HepG2 (cell line): Measurements from ENCODE around the gene DDX54. TPM values are rescaled to one million over a fixed set of nuclear protein-coding genes. Genes with fewer than 3 reads are reported as not detected.

Source experiments
- ATAC-seq: fragments of 200-7000 bp; cut with Tn5 transposase; 3 replicates; pipeline ENCODE4 v1.9.1; 2020; ENCODE audit warnings: mild to moderate bottlenecking, moderate library complexity
- BruUV-seq: library from RNA; stranded (reverse); fragments of 400-500 nt; replicated peaks from 2 replicates; lab custom pipeline; 2021; lab: Mats Ljungman, UMichigan
- CTCF ChIA-PET: fragments of 300-600 bp; formaldehyde crosslinking; extraction: SDS; loops from one replicate; lab custom pipeline; 2021; ENCODE audit warnings: low total read pairs, inconsistent platforms, low intra/inter-chr PET ratio; lab: Yijun Ruan, JAX
- POLR2A ChIA-PET: fragments of 350-600 bp; sonication (Branson Sonifier 250); formaldehyde crosslinking; loops from one replicate; lab custom pipeline; 2020; ENCODE audit warnings: antibody characterized with exemption, inconsistent platforms; lab: Yijun Ruan, JAX
- DNase-seq: peaks from one replicate; pipeline ENCODE4 v3.0.0-alpha.2; 2015; ENCODE audit warnings: low spot score
- FAIRE-seq: peaks from 3 replicates; lab custom pipeline; 2011; peaks lifted over from hg19 to GRCh38; lab: Jason Lieb, UNC
- H2AFZ ChIP-seq: one replicate; pipeline ENCODE4 v1.6.1; 2011; ENCODE audit warnings: low read length, inconsistent platforms
- H3K27ac ChIP-seq: fragments of 300-600 bp; 3 replicates; pipeline ENCODE4 v1.8.0; 2011; ENCODE audit warnings: mixed run types, mild to moderate bottlenecking, mixed read lengths, low read length, inconsistent platforms; ENCODE audit not compliant: insufficient read depth; ENCODE audit errors: extremely low read length
- H3K27me3 ChIP-seq, 2 experiments: fragments of 200-600 bp in 1 of 2; 2 replicates in 1 of 2; 3 replicates in 1 of 2; pipeline versions ENCODE4 v1.6.0 to v1.8.0; 2011; ENCODE audit warnings: low read length in 2 of 2, mild to moderate bottlenecking in 2 of 2, moderate library complexity in 2 of 2, inconsistent platforms in 1 of 2; ENCODE audit not compliant: insufficient read depth in 2 of 2, control insufficient read depth in 1 of 2
- H3K36me3 ChIP-seq, 2 experiments: fragments of 200-600 bp in 1 of 2; replicated peaks in 1 of 2; 2 replicates in 1 of 2; 3 replicates in 1 of 2; pipeline versions ENCODE4 v1.5.1 to v1.8.0; 2011; ENCODE audit warnings: low read length in 2 of 2, inconsistent platforms in 1 of 2; ENCODE audit not compliant: insufficient read depth in 2 of 2, control insufficient read depth in 1 of 2
- H3K4me1 ChIP-seq: 2 replicates; pipeline ENCODE4 v1.5.1; 2012; ENCODE audit warnings: low read length, inconsistent platforms; ENCODE audit not compliant: insufficient read depth
- H3K4me2 ChIP-seq: 2 replicates; pipeline ENCODE4 v1.6.0; 2011; ENCODE audit warnings: low read depth, low read length, inconsistent platforms
- H3K4me3 ChIP-seq, 3 experiments: fragments of 200-600 bp in 1 of 3; sonication (generic), shearing (Covaris generic) in 1 of 3; replicated peaks in 1 of 3; 2 replicates each; pipeline ENCODE4 v1.5.1; 2011 to 2016; ENCODE audit warnings: low read length in 3 of 3, inconsistent platforms in 2 of 3, low read depth in 2 of 3, mild to moderate bottlenecking in 2 of 3, control low read depth in 1 of 3, mixed read lengths in 1 of 3; ENCODE audit not compliant: insufficient read depth in 1 of 3
- H3K79me2 ChIP-seq: one replicate; pipeline ENCODE4 v1.6.1; 2011; ENCODE audit warnings: low read length, inconsistent platforms; ENCODE audit not compliant: insufficient read depth
- H3K9ac ChIP-seq: 2 replicates; pipeline ENCODE4 v1.6.0; 2011; ENCODE audit warnings: mild to moderate bottlenecking, low read depth, low read length, inconsistent platforms; ENCODE audit not compliant: insufficient read depth
- H3K9me3 ChIP-seq: 2 replicates; pipeline ENCODE4 v1.5.1; 2012; ENCODE audit warnings: mild to moderate bottlenecking, low read length
- H4K20me1 ChIP-seq: 2 replicates; pipeline ENCODE4 v1.6.0; 2011; ENCODE audit warnings: inconsistent platforms, mild to moderate bottlenecking, low read length, moderate library complexity; ENCODE audit not compliant: insufficient read depth
- AGO2 ChIP-seq: fragments of 200-400 bp; formaldehyde crosslinking; optimal IDR thresholded peaks from 2 replicates; pipeline ENCODE3; 2017; ENCODE audit warnings: mild to moderate bottlenecking, low read depth, low read length, moderate library complexity
- ATF5 ChIP-seq: sonication (generic); formaldehyde crosslinking; IDR thresholded peaks from 2 replicates; pipeline ENCODE4 v1.4.0; 2020; ENCODE audit warnings: mild to moderate bottlenecking, low read depth, missing genetic modification reagents
- DMAP1 ChIP-seq: IDR thresholded peaks from 2 replicates; pipeline ENCODE4 v1.6.1; 2016
- FOXO1 ChIP-seq: sonication (generic); formaldehyde crosslinking; IDR thresholded peaks from 2 replicates; pipeline ENCODE4 v1.4.0; 2020; ENCODE audit warnings: missing genetic modification reagents
- GABPB1 ChIP-seq: IDR thresholded peaks from 2 replicates; pipeline ENCODE4 v1.6.1; 2016; ENCODE audit warnings: mild to moderate bottlenecking, missing genetic modification reagents, moderate library complexity, missing compliant biosample characterization
- HNF1A ChIP-seq, 2 experiments: sonication (generic) in 1 of 2; formaldehyde crosslinking in 1 of 2; IDR thresholded peaks; 2 replicates each; pipeline versions ENCODE4 v1.4.0 to v1.6.1; 2016 to 2020; ENCODE audit warnings: borderline replicate concordance in 1 of 2, low read depth in 1 of 2, mild to moderate bottlenecking in 1 of 2, missing genetic modification reagents in 1 of 2
- KDM6A ChIP-seq: IDR thresholded peaks from 2 replicates; pipeline ENCODE4 v1.6.1; 2016; ENCODE audit warnings: low read depth
- NONO ChIP-seq, 2 experiments: fragments of 450-650 bp in 1 of 2; sonication (generic) in 1 of 2; formaldehyde crosslinking in 1 of 2; IDR thresholded peaks in 1 of 2; conservative IDR thresholded peaks in 1 of 2; 2 replicates each; pipeline versions ENCODE4 v1.6.1 to v1.8.0; 2017 to 2022; ENCODE audit warnings: mild to moderate bottlenecking in 1 of 2, missing genetic modification reagents in 1 of 2, moderate library complexity in 1 of 2
- NR2F1 ChIP-seq, 2 experiments: fragments of 450-650 bp in 1 of 2; formaldehyde crosslinking in 1 of 2; IDR thresholded peaks; 2 replicates each; pipeline versions ENCODE4 v1.5.0 to v1.6.1; 2016 to 2020; ENCODE audit warnings: mild to moderate bottlenecking in 1 of 2, missing compliant biosample characterization in 1 of 2, missing genetic modification reagents in 1 of 2, moderate library complexity in 1 of 2
- PPARG ChIP-seq: conservative IDR thresholded peaks from 2 replicates; pipeline ENCODE4 v1.6.1; 2016; ENCODE audit warnings: missing biosample characterization, missing genetic modification reagents
- RERE ChIP-seq: IDR thresholded peaks from 2 replicates; pipeline ENCODE4 v1.6.1; 2016; ENCODE audit warnings: low read depth, missing genetic modification reagents, missing compliant biosample characterization
- ZBTB21 ChIP-seq: sonication (generic); formaldehyde crosslinking; IDR thresholded peaks from 2 replicates; pipeline ENCODE4 v1.4.0; 2020; ENCODE audit warnings: missing genetic modification reagents
- ZNF260 ChIP-seq: sonication (generic); formaldehyde crosslinking; IDR thresholded peaks from 2 replicates; pipeline ENCODE4 v1.4.0; 2020; ENCODE audit warnings: missing genetic modification reagents, low read depth, mild to moderate bottlenecking, borderline replicate concordance
- ZNF652 ChIP-seq: IDR thresholded peaks from 2 replicates; pipeline ENCODE4 v1.6.1; 2016; ENCODE audit warnings: low read depth, borderline replicate concordance
- WGBS: methylation state at CpG from one replicate; pipeline ENCODE4 v1.1.6; 2017; ENCODE audit warnings: low lambda C conversion rate; 5-methylcytosine and 5-hydroxymethylcytosine counted together
- in situ Hi-C: cut with HindIII; loops from 2 replicates; pipeline ENCODE4 v1.10.0; 2017; ENCODE audit warnings: low pct_unique_long_range_greater_than_20kb; ENCODE audit not compliant: extremely low pct_ligation_motif_present
- intact Hi-C: fragments of 100-400 bp; cut with micrococcal nuclease; formaldehyde crosslinking; loops from one replicate; pipeline ENCODE4 v1.10.0; 2022; ENCODE audit not compliant: unreplicated experiment
- polyA plus RNA-seq, 8 experiments: library from polyadenylated mRNA; depleted of rRNA in 3 of 8; stranded (reverse) in 7 of 8; unstranded in 1 of 8; fragments of >200 nt; fragmentation: Illumina TruSeq in 4 of 8; extraction: Trizol in 4 of 8; gene quantifications; 2 replicates each; pipeline versions ENCODE4 v1.2.1 to v1.2.3, GENCODE V29; 2011 to 2016; ENCODE audit warnings: low read depth in 4 of 8, missing spikeins in 1 of 8, mixed read lengths in 1 of 8; ENCODE audit not compliant: insufficient read depth in 1 of 8
- total RNA-seq, 5 experiments: library from RNA; depleted of rRNA; stranded (reverse); fragments of >200 nt; fragmentation: Illumina TruSeq; extraction: Trizol; gene quantifications; 2 replicates each; pipeline ENCODE4 v1.2.3, GENCODE V29; 2016; ENCODE audit warnings: low read depth in 1 of 5

The DDX54 gene
- total and polyA plus RNA-seq, 2 of the 13 experiments (the other 11 are each of a cell fraction or from before 2014, with no cell fraction given), result 59.7 to 61.1 TPM

GRCh38 chr12:113180333-113180732, 4.9 kb downstream of the DDX54 start:
- Histone ChIP-seq H3K9ac (no peak overlapping the region), H3K4me3 (no peak overlapping the region)
- POLR2A ChIA-PET, result no interaction called here
- in situ Hi-C loops, result no loop called here
- TF ChIP-seq ZNF260 (CRISPR knock-in tag) (no peak), RERE (CRISPR knock-in tag) (no peak), ATF5 (CRISPR knock-in tag) (no peak), KDM6A (no peak), FOXO1 (no peak), ZNF652 (no peak), AGO2 (no peak), HNF1A (IDR thresholded peaks at IDR 0.05; ENCODE audit: low read depth) (no peak), HNF1A (CRISPR knock-in tag; IDR thresholded peaks at IDR 0.05; ENCODE audit: borderline replicate concordance) (no peak), NONO (IDR thresholded peaks at IDR 0.05) (no peak), NONO (CRISPR knock-in tag; conservative IDR thresholded peaks at IDR 0.05) (no peak), PPARG (no peak), GABPB1 (CRISPR knock-in tag) (no peak), ZBTB21 (CRISPR knock-in tag) (no peak), DMAP1 (CRISPR knock-in tag) (no peak), NR2F1 (CRISPR knock-in tag; IDR thresholded peaks at IDR 0.05) (no peak)
- TF ChIP-seq, all 625 proteins: peak for 0
- CTCF ChIA-PET, result no interaction called here
- Histone ChIP-seq H3K36me3 (peaks cover 32 to 55% of the 10 kb centered on the region in 2 experiments; a peak in 4 of 5 replicates), H3K27ac (no peak overlapping the region), H3K4me1 (peaks cover 18% of the 10 kb centered on the region), H2AFZ (no peak overlapping the region), H3K27me3 (no peaks in the 10 kb centered on the region), H3K9me3 (no peaks in the 10 kb centered on the region), H4K20me1 (no peaks in the 10 kb centered on the region; the same call in 1 of the 2 replicates), H3K4me2 (no peak overlapping the region), H3K79me2 (peaks cover 28% of the 10 kb centered on the region)
- FAIRE-seq (no peak), ATAC-seq (no peak), DNase-seq (no peak)
- intact Hi-C loops, result no loop called here
- 98% methylated on average over 2 of the region's 4 CpGs for WGBS
- BruUV-seq, result no TSS peak
